Ishikawa (cell line): ENCODE data around the gene ADSS2.

Experiments used
- CEBPB ChIP-seq: IDR thresholded peaks from 2 replicates; pipeline ENCODE4 v1.6.1; 2012
- CREB1 ChIP-seq: IDR thresholded peaks from 2 replicates; pipeline ENCODE4 v1.6.1; 2012; ENCODE audit warnings: low read depth
- EGR1 ChIP-seq: IDR thresholded peaks from 2 replicates; pipeline ENCODE4 v1.6.1; 2012
- EP300 ChIP-seq: IDR thresholded peaks from 2 replicates; pipeline ENCODE4 v1.6.1; 2012; ENCODE audit warnings: borderline replicate concordance
- FOXM1 ChIP-seq: IDR thresholded peaks from 2 replicates; pipeline ENCODE4 v1.6.1; 2012; ENCODE audit warnings: low read depth, borderline replicate concordance
- NFIC ChIP-seq: IDR thresholded peaks from 2 replicates; pipeline ENCODE4 v1.6.1; 2012
- RAD21 ChIP-seq: IDR thresholded peaks from 2 replicates; pipeline ENCODE4 v1.6.1; 2012; ENCODE audit warnings: low read depth
- REST ChIP-seq: IDR thresholded peaks from 2 replicates; pipeline ENCODE4 v1.6.1; 2012; ENCODE audit warnings: low read depth, mild to moderate bottlenecking
- TAF1 ChIP-seq: IDR thresholded peaks from 2 replicates; pipeline ENCODE4 v1.6.1; 2012; ENCODE audit warnings: low read depth, mild to moderate bottlenecking
- TCF12 ChIP-seq: IDR thresholded peaks from 2 replicates; pipeline ENCODE4 v1.6.1; 2012; ENCODE audit warnings: low read depth
- TEAD4 ChIP-seq: IDR thresholded peaks from 2 replicates; pipeline ENCODE4 v1.6.1; 2012
- YY1 ChIP-seq: IDR thresholded peaks from 2 replicates; pipeline ENCODE4 v1.6.1; 2012; ENCODE audit warnings: low read depth
- ZBTB7A ChIP-seq: IDR thresholded peaks from 2 replicates; pipeline ENCODE4 v1.6.1; 2012; ENCODE audit warnings: low read depth
- TF ChIP-seq, protein P1 (sequence below): IDR thresholded peaks from 2 replicates; pipeline ENCODE4 v1.6.1; 2012

DNA sequence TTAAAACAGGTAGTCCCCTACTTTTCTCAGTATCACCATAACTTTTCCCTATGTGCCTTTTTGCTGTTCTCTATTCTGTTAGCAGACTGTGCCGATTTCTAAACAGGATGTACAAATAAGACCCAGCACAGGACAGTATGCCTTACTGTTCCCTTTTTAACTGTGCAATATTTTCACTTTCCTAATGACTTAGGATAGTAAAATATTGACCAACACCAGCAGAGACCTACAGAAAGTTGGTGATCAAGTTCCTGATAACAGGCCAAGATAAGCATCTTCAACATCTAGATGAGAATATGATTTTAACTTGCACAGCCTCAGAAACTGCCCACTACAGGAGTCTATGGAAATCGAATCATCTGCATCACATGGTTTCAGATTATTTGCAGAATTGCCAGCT is 42.0 kb downstream of the ADSS2 start:
- no peak for TF ChIP-seq TAF1
- no peak for TF ChIP-seq EP300
- TF ChIP-seq TCF12 = no peak
- no peak for TF ChIP-seq NFIC
- TF ChIP-seq RAD21 = no peak
- TF ChIP-seq, protein P1, sequence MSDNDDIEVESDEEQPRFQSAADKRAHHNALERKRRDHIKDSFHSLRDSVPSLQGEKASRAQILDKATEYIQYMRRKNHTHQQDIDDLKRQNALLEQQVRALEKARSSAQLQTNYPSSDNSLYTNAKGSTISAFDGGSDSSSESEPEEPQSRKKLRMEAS = no peak
- TF ChIP-seq REST = no peak
- TF ChIP-seq CEBPB = no peak
- TF ChIP-seq CREB1 = no peak
- no peak for TF ChIP-seq ZBTB7A
- TF ChIP-seq EGR1 = no peak
- TF ChIP-seq YY1 = no peak
- TF ChIP-seq FOXM1 = no peak
- no peak for TF ChIP-seq TEAD4
